GM12878 (cell line): ENCODE data around the gene TFB1M. TPM values are rescaled to one million over a fixed set of nuclear protein-coding genes. Genes with fewer than 3 reads are reported as not detected.

Experiments used
- ATAC-seq: fragments of 200-7000 bp; cut with Tn5 transposase; 3 replicates; pipeline ENCODE4 v1.9.1; 2020; ENCODE audit warnings: mild to moderate bottlenecking, moderate library complexity
- BruUV-seq: library from RNA; stranded (reverse); fragments of 400-500 nt; replicated peaks from 2 replicates; lab custom pipeline; 2021; lab: Mats Ljungman, UMichigan
- CTCF ChIA-PET: fragments of 300-600 bp; sonication (Branson Sonifier 250); formaldehyde crosslinking; extraction: SDS; loops from one replicate; lab custom pipeline; 2021; ENCODE audit warnings: inconsistent platforms; lab: Yijun Ruan, JAX
- POLR2A ChIA-PET: fragments of 350-600 bp; formaldehyde crosslinking; extraction: SDS; loops from one replicate; lab custom pipeline; 2021; ENCODE audit warnings: inconsistent platforms; lab: Charles Lee
- RAD21 ChIA-PET: fragments of 300-600 bp; sonication (Branson Sonifier 250); formaldehyde crosslinking; loops from one replicate; lab custom pipeline; 2023; ENCODE audit warnings: antibody characterized with exemption; ENCODE audit not compliant: unreplicated experiment; lab: Charles Lee
- SMC1A ChIA-PET: fragments of 300-600 bp; sonication (Branson Sonifier 250); formaldehyde crosslinking; loops from one replicate; lab custom pipeline; 2023; ENCODE audit not compliant: unreplicated experiment, uncharacterized antibody; lab: Charles Lee
- DNase-seq: peaks from one replicate; pipeline ENCODE4 v3.0.0-alpha.2; 2011; ENCODE audit warnings: low read depth, low spot score
- FAIRE-seq: peaks from 3 replicates; lab custom pipeline; 2011; peaks lifted over from hg19 to GRCh38; lab: Jason Lieb, UNC
- H2AFZ ChIP-seq: 2 replicates; pipeline ENCODE4 v1.6.0; 2011; ENCODE audit warnings: low read depth, low read length, control low read depth; ENCODE audit not compliant: control insufficient read depth
- H3K27ac ChIP-seq: 2 replicates; pipeline ENCODE4 v1.5.1; 2011; ENCODE audit warnings: control low read depth; ENCODE audit not compliant: control insufficient read depth, insufficient read depth
- H3K27me3 ChIP-seq, 2 experiments: replicated peaks in 1 of 2; 2 replicates each; pipeline versions ENCODE4 v1.6.0 to v1.6.1; 2011; ENCODE audit warnings: low read length in 1 of 2; ENCODE audit not compliant: control insufficient read depth in 2 of 2, insufficient read depth in 2 of 2
- H3K36me3 ChIP-seq, 2 experiments: 2 replicates each; pipeline ENCODE4 v1.5.1; 2011; ENCODE audit warnings: low read length in 1 of 2; ENCODE audit not compliant: control insufficient read depth in 2 of 2, insufficient read depth in 2 of 2
- H3K4me1 ChIP-seq: 2 replicates; pipeline ENCODE4 v1.6.1; 2011; ENCODE audit warnings: mild to moderate bottlenecking, low read length, moderate library complexity, mixed read lengths; ENCODE audit not compliant: control insufficient read depth, insufficient read depth
- H3K4me2 ChIP-seq: 2 replicates; pipeline ENCODE4 v1.6.0; 2011; ENCODE audit warnings: control low read depth; ENCODE audit not compliant: control insufficient read depth, insufficient read depth
- H3K4me3 ChIP-seq: fragments of 200-600 bp; sonication (generic); 2 replicates; pipeline ENCODE4 v1.5.1; 2016
- H3K79me2 ChIP-seq: 2 replicates; pipeline ENCODE4 v1.6.0; 2011; ENCODE audit warnings: low read length; ENCODE audit not compliant: control insufficient read depth, insufficient read depth
- H3K9ac ChIP-seq: 2 replicates; pipeline ENCODE4 v1.8.0; 2011; ENCODE audit warnings: low read length, control low read depth, mixed read lengths; ENCODE audit not compliant: control insufficient read depth, insufficient read depth
- H3K9me3 ChIP-seq: replicated peaks from 3 replicates; pipeline ENCODE4 v1.5.1; 2011; ENCODE audit warnings: mild to moderate bottlenecking, low read length; ENCODE audit not compliant: control insufficient read depth, insufficient read depth
- H4K20me1 ChIP-seq: 2 replicates; pipeline ENCODE4 v1.6.0; 2011; ENCODE audit not compliant: control insufficient read depth, insufficient read depth
- CREM ChIP-seq: IDR thresholded peaks from 2 replicates; pipeline ENCODE4 v1.6.1; 2014; ENCODE audit warnings: antibody characterized with exemption, low read depth
- DPF2 ChIP-seq: fragments of 450-650 bp; IDR thresholded peaks from 2 replicates; pipeline ENCODE4 v1.6.1; 2017; ENCODE audit warnings: mild to moderate bottlenecking
- IKZF1 ChIP-seq: fragments of 450-650 bp; conservative IDR thresholded peaks from 2 replicates; pipeline ENCODE4 v1.6.1; 2017; ENCODE audit warnings: antibody characterized with exemption, mild to moderate bottlenecking
- KAT2A ChIP-seq: conservative IDR thresholded peaks from 2 replicates; pipeline ENCODE4 v1.6.1; 2011; ENCODE audit warnings: low read depth, low read length; ENCODE audit not compliant: control insufficient read depth
- MEF2B ChIP-seq: fragments of 450-650 bp; IDR thresholded peaks from 2 replicates; pipeline ENCODE4 v1.6.1; 2018; ENCODE audit warnings: mild to moderate bottlenecking, moderate library complexity; ENCODE audit not compliant: partially characterized antibody, poor library complexity, severe bottlenecking
- NFIC ChIP-seq: IDR thresholded peaks from 2 replicates; pipeline ENCODE4 v1.6.1; 2012; ENCODE audit warnings: low read depth, mild to moderate bottlenecking, inconsistent platforms, low read length, moderate library complexity
- RAD21 ChIP-seq: IDR thresholded peaks from 2 replicates; pipeline ENCODE4 v1.6.1; 2011; ENCODE audit warnings: mild to moderate bottlenecking, low read depth, low read length, moderate library complexity; ENCODE audit not compliant: insufficient read depth
- SMAD5 ChIP-seq: IDR thresholded peaks from 2 replicates; pipeline ENCODE4 v1.6.1; 2016; ENCODE audit warnings: antibody characterized with exemption, low read depth
- SUZ12 ChIP-seq: fragments of 200-600 bp; sonication (generic); IDR thresholded peaks from one replicate; pipeline ENCODE4 v1.6.1; 2018; ENCODE audit warnings: antibody characterized with exemption, mild to moderate bottlenecking; ENCODE audit not compliant: unreplicated experiment
- ZNF207 ChIP-seq: fragments of 450-650 bp; IDR thresholded peaks from 2 replicates; pipeline ENCODE4 v1.6.1; 2014; ENCODE audit warnings: antibody characterized with exemption, mild to moderate bottlenecking, borderline replicate concordance
- WGBS: methylation state at CpG from one replicate; pipeline ENCODE4 v1.1.6; 2016; ENCODE audit warnings: low lambda C conversion rate; ENCODE audit not compliant: insufficient replicate concordance, insufficient coverage; ENCODE audit errors: missing lambda C conversion rate; 5-methylcytosine and 5-hydroxymethylcytosine counted together
- in situ Hi-C: fragments of 300-500 bp; cut with MboI; formaldehyde crosslinking; loops from 9 replicates; pipeline ENCODE4 v1.14.3; 2018; ENCODE audit warnings: mixed read lengths
- intact Hi-C: fragments of 100-400 bp; cut with micrococcal nuclease; formaldehyde crosslinking; loops from one replicate; pipeline ENCODE4 v1.14.2; 2022; ENCODE audit not compliant: unreplicated experiment
- polyA plus RNA-seq, 11 experiments: library from polyadenylated mRNA; depleted of rRNA in 4 of 11; unstranded in 6 of 11; stranded (reverse) in 5 of 11; fragments of >200 nt; fragmentation: Nextera tagmentation in 4 of 11; fragmentation: Illumina TruSeq in 1 of 11; extraction: Ambion mirVana in 4 of 11; extraction: Trizol in 1 of 11; gene quantifications; 1 replicate in 1 of 11; 2 replicates in 10 of 11; pipeline versions ENCODE4 v1.2.1 to v1.2.3, GENCODE V29; 2011 to 2016; ENCODE audit warnings: inconsistent platforms in 2 of 11, missing spikeins in 2 of 11, low read depth in 1 of 11
- total RNA-seq, 4 experiments: library from RNA; depleted of rRNA in 3 of 4; stranded (reverse); fragments of >200 nt in 3 of 4; fragmentation: Illumina TruSeq in 1 of 4; extraction: Trizol in 1 of 4; gene quantifications; 2 replicates each; pipeline versions ENCODE4 v1.2.1 to v1.2.3, GENCODE V29; 2013 to 2021
- TF ChIP-seq, protein P1 (sequence below): fragments of 450-650 bp; IDR thresholded peaks from 2 replicates; pipeline ENCODE4 v1.6.1; 2017; ENCODE audit warnings: mild to moderate bottlenecking, moderate library complexity

The TFB1M gene
- total and polyA plus RNA-seq, 10 of the 15 experiments (the other 5 are each of a cell fraction or from before 2014, with no cell fraction given): 29.9 to 117 (median 41.3) TPM

GRCh38 chr6:155270561-155271091, 43.7 kb downstream of the TFB1M start:
- Histone ChIP-seq H3K9me3 (no peaks in the 10 kb centered on the region), H3K4me2 (no peak overlapping the region), H2AFZ (no peak overlapping the region), H3K9ac (no peak overlapping the region), H3K27me3 (no peaks in the 10 kb centered on the region), H4K20me1 (no peaks in the 10 kb centered on the region), H3K79me2 (no peaks in the 10 kb centered on the region; the same call in 1 of the 2 replicates), H3K4me3 (no peak overlapping the region), H3K36me3 (peaks cover 0 to 13% of the 10 kb centered on the region in 2 experiments; a peak in 3 of 4 replicates), H3K4me1 (no peaks in the 10 kb centered on the region), H3K27ac (no peak overlapping the region)
- FAIRE-seq (no peak), DNase-seq (no peak), ATAC-seq (no peak)
- ChIA-PET CTCF (interaction anchor here (0.7 to 2.6 kb wide), 7 partner anchors 10 to 342 kb away, joined by 3 to 11 read pairs (median 4); no protein-coding TSS in a partner anchor), RAD21 (interaction anchor here (1.0 kb wide), 1 partner anchor 93 kb away, joined by 3 read pairs; no protein-coding TSS in a partner anchor), POLR2A (no interaction called here), SMC1A (interaction anchor here (0.7 to 2.7 kb wide), 9 partner anchors 9 to 343 kb away, joined by 3 to 7 read pairs (median 4); no protein-coding TSS in a partner anchor)
- BruUV-seq: no TSS peak
- in situ Hi-C loops: no loop called here
- 97% methylated on average over 7 of the region's 7 CpGs for WGBS
- no peak for TF ChIP-seq MEF2B
- TF ChIP-seq, protein P1, sequence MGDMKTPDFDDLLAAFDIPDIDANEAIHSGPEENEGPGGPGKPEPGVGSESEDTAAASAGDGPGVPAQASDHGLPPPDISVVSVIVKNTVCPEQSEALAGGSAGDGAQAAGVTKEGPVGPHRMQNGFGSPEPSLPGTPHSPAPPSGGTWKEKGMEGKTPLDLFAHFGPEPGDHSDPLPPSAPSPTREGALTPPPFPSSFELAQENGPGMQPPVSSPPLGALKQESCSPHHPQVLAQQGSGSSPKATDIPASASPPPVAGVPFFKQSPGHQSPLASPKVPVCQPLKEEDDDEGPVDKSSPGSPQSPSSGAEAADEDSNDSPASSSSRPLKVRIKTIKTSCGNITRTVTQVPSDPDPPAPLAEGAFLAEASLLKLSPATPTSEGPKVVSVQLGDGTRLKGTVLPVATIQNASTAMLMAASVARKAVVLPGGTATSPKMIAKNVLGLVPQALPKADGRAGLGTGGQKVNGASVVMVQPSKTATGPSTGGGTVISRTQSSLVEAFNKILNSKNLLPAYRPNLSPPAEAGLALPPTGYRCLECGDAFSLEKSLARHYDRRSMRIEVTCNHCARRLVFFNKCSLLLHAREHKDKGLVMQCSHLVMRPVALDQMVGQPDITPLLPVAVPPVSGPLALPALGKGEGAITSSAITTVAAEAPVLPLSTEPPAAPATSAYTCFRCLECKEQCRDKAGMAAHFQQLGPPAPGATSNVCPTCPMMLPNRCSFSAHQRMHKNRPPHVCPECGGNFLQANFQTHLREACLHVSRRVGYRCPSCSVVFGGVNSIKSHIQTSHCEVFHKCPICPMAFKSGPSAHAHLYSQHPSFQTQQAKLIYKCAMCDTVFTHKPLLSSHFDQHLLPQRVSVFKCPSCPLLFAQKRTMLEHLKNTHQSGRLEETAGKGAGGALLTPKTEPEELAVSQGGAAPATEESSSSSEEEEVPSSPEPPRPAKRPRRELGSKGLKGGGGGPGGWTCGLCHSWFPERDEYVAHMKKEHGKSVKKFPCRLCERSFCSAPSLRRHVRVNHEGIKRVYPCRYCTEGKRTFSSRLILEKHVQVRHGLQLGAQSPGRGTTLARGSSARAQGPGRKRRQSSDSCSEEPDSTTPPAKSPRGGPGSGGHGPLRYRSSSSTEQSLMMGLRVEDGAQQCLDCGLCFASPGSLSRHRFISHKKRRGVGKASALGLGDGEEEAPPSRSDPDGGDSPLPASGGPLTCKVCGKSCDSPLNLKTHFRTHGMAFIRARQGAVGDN: no peak
- no peak for TF ChIP-seq DPF2
- no peak for TF ChIP-seq ZNF207
- no peak for TF ChIP-seq IKZF1
- no peak for TF ChIP-seq SMAD5
- no peak for TF ChIP-seq RAD21
- no peak for TF ChIP-seq NFIC
- TF ChIP-seq SUZ12: no peak
- TF ChIP-seq KAT2A: no peak
- no peak for TF ChIP-seq CREM
- intact Hi-C loops: no loop called here
